HG03139 (cell line): ENCODE data around the gene KIF5C.
"Not testable (repeated sequence)": the region's sequence is repeated elsewhere in the genome, so short reads cannot be mapped to it uniquely, and the experiment has no call there.

Experiments used
- ATAC-seq: cut with Tn5 transposase; IDR thresholded peaks from one replicate; pipeline ENCODE4 v1.9.1; 2021; ENCODE audit not compliant: unreplicated experiment

Gene KIF5C

DNA sequence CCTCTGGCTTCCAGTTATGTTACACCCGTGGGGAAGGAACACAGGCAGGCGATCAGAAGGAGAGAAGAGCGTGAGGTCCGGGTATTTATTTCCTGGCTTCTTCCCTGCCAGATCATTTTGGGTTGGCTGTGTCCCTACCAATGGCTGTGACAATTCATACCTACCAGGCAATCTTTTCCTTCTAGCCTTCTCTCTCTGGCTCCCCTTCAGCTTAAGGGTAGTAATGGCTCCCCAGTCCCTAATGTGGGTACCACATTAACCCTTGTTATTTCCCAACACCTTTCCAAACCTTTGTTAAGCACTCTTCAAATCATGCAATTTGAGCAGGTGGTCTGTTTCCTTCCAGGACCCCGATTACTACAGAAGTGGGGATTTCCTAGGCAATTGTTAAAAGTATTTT lies 84.7 kb downstream of the KIF5C start:
- ATAC-seq = no peak

DNA sequence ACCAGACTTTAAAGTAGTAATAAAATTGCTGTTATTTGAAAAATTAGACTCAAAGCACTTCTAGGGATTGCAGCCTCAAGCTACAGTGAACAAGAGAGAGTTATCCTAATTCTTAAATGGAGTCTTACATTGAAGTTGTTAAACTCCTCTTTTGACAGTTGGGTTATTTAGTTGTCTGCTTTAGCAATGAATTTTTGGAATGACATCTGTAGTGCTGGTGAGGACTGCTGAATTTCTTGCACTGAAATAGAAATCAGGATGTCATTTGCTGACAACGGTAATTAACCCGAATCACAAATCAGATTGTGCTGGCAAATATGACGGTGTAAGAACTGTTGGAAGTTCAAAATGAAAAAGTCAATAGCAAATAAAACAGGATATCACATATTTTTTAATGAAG lies 85.5 kb downstream of the KIF5C start:
- ATAC-seq = no peak

DNA sequence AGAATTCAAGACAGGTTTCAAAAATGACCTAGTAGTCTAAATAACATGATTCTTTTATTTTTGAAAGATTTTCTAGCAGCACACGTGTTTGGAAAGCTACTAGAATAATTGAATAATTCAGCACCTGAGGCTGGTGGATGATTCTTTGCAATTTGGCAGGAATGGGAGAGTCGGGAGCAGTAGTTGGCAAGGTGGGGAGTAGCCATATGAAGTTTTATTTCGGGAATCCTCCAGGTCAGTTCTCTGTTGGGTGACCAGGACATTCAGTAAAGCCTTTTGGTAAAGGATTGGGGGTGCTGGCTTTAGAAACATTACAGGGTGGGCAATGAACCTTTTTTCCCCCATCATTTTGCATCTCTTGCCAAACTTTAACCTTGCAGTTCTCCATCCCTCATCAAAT lies 88.4 kb downstream of the KIF5C start:
- ATAC-seq = no peak

DNA sequence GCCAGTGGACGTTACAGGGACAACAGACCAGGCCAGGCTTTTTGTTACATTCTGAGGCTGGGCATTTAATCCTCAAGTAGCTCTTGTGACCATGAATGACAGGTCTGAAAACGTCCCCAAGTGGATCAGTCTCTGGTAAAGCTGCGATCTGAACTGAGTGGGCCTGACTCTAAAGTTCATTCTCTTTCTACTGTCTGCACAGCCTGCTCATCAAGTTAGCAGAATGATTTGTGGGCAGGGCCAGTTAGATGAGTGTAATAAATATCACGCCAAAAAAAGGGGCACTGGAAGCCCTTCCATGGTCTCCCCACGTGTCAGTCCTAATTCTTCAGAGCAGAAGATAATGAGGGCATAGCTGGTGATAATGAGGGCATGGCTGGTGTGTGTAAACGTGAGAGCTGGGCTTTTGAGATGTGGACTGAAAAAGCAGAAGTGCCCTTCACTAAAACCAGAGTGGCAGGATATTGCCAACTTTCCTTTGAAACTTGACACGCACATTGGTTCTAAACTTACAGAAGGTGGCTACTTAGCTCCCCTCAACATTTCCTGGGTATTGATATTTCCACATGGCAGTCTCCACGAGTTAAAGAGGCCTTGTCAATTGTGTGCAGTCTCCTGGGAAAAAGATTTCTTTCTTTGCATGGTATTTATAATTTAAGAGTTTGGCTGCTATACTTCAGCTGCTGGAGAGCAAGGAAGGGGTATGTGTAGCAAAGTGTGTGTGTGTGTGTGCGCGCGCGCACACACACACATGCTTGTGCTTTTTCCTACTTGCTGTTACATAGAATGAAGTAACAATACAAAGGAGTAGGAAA lies 90.8 kb downstream of the KIF5C start:
- no peak for ATAC-seq

DNA sequence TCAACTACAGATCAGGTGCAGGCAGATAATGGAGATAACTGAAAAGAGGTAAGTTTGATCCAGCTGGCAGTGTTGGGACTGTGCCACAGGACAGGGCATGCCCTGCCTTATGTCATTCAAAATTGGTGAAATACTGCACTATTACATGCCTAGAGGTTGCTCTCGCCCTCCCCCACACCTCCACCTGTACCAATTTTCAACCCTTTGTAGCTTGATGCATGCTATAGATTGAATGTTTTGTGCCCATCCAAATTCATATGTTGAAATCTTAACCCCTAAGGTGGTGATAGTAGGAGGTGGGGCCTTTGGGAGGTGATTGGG lies 91.4 kb downstream of the KIF5C start:
- ATAC-seq = no peak

DNA sequence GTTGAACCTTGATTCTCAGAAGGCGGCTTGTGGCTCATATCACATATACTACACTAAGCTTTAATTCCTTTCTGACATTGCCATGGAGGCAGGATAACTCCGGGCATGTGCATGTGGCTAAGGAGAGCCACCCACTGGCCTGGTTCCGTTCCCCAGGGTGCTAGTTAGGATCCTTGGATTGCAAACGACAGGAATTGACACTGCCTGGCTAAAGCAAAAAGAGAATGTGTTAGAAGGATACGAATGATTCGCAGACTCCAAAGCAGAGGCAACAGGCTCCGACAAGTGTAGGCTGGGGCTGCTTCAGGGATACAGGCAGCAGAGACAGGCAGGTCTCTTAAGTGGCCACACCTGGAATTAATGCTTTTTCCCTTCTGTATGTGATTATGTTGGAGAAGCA lies 92.0 kb downstream of the KIF5C start:
- ATAC-seq = no peak

DNA sequence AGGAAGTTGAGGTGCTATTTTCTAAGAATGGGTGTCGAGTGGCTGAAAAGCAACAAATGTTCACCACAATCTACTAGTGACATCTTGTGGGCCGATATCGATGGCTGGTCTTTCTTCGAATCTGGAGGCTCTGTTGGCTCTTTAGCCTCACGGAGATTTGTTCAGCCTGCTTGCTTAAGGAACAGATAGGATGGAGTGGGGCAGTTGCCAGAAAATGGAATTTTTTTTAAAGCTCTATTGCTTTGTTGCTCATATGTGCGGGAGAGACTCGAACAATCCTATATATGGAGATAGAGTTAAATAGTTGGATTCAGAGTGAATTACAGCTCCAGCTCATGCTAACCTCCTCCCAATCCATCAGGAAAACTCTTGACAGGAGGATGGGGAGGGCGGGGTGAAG lies 92.6 kb downstream of the KIF5C start:
- no peak for ATAC-seq

DNA sequence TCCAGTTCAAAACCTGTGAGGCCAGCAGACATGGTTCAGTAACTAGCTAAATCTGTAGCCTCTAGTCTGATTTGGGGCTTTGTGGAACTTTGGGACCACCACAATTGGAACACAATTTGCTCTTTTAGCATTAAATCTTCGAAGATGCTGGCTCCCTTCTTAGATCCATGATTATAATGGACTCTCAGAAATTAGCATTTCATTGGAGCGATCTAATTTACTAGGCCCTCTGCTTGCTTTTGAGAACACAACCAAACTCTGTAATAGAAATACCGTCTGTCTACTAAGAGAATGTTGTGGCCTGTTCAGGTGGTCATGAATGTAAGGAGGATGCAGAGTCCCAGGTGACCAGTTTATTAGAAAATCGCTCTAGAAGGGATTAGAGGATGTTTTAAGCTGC lies 93.3 kb downstream of the KIF5C start:
- no peak for ATAC-seq

DNA sequence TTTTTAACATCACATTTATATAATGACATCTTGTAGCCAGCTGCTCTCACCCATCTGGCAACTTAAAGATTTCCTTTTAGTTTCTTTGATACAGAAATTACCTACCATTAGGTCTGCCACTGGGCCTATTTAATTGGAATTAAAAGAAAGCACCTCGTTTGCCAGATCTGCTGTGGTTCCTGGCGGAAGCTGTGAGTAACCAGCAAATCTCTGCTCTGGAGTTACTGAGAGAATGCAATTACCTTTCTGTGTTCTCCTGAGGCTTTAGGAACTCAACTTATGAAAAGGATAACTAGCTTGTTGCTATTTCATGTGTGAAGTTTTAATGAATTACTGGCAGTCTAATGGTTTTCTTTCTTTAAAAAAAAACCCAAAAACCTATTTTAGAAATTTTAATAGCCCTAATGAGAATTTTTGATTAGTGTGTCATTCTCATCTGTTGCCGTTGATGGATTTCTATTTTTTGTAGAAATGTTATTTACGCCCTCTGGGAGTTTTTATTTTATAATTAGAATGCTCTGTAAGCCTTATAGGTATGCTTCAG lies 93.8 kb downstream of the KIF5C start:
- ATAC-seq = no peak

DNA sequence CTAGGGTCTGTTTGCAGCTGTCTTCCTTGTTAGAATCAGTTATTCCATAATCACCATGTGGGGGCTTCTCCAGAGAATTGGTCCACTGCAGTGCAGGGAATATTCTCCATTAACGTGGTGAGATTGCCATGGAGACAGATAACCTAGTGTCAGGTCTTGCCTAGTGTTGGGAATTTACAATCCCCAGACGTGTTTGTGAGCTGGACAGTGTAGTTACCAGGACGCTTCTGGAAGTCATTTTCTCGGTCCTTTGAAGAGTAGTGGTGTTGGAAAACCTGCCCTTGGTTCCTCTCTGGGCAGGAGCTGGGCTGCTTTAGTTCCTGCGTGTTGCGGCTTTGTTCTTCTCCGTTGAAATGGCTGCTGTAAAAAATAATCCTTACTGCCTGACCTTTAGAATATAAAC lies 94.6 kb downstream of the KIF5C start:
- no peak for ATAC-seq

DNA sequence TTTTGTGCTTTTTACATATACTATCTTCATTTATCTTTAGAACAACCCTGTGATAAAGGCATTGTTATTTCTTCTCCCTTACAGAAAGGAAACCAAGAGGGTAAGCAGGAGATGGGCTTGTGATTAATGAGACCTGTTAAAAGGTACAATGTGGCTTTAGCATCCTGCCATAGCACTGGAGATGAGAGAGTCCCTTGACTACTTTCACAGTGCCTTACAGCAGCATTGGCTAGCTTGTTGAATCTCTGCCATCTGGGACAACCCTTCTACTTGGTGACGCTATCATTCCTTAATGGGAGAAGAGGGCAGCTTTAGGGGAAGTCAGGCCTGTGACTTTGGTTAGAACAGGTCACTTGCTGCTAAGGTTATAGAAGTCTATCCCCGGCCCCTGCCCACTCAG lies 95.4 kb downstream of the KIF5C start:
- no peak for ATAC-seq

DNA sequence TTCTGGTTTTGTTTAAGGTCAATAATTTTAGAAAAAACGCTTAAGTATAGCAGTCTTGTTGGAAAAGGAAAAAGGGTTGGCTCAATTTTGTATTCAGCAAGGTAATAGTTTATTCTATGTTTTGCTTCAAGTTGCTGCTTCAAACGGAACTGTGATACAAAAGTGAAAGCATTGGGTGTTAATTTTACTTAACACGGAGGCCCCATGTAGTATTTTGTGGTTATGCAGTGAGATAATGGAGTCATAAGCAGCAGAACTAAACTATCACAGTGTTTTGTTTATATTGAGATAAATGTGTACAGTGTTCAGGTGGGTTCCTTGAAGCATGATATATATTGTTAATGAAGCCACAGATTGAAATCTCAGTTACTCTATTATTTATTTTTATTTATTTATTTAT lies 96.5 kb downstream of the KIF5C start:
- no peak for ATAC-seq

DNA sequence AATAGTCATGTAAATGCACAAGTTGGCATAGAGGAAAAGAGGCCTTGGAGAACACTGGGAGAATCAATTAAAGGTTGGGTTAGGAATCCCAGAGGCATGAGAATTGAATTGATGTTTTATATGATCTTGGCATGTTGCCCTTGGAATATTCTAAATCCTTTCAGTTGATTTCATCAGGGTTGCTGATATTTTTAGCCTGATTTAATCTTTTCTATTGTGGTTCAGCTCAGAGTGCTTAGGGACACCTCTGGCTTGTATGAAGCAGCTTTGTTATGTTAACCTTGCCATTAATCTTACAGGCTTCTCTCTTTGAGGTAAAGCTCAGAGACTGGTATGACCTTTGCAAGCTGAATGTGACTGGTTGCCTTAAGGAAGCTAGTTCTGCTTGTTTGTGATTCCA lies 99.1 kb downstream of the KIF5C start:
- no peak for ATAC-seq

DNA sequence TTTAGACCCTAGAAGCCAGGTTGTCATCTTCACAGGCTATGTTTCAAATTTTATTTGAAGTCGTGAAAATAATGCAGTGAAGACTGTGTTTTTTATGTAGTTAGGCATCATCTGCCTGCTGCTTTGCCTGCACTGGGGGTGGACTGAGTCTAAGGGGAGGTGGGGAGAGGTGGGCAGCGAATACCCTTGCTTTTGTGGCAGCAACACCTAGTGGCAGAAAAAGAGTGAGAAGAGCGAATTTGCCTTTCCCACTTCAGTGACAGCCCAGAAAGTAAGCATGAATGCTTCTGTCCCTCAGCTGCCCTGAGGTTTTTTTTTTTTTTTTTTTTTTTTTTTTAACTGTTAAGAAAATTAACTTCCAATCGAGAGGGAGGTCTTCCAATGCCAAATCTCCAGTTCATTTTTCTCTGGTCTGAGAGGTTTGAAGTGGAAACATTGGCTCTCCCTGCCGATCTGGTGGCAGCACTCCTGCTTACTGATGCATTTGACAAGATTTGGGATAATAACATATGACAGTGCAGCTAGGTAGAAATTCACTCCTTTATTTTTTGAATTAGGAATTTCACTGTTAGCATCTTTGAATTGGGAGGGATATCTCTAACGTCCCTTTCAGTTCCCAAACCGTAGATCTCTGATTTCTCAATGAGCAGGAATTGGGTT lies 103.1 kb downstream of the KIF5C start:
- no peak for ATAC-seq

DNA sequence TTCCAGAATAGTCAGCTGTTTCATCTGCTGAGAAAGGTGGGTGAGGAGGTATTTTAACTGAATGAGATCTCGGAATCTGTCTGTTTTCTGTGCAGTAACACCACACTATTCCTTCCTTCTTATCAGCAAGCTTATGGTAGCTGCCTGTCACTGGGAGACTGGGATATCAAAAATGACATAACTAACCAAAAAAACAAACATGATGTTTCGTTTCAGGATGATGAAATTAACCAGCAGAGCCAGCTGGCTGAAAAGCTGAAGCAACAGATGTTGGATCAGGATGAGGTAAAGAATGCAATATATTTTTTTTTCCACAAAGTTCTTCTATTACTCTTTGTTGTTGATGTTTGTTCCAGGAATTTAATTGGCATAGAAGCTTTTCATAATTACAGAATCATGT lies 103.7 kb downstream of the KIF5C start:
- ATAC-seq = no peak

DNA sequence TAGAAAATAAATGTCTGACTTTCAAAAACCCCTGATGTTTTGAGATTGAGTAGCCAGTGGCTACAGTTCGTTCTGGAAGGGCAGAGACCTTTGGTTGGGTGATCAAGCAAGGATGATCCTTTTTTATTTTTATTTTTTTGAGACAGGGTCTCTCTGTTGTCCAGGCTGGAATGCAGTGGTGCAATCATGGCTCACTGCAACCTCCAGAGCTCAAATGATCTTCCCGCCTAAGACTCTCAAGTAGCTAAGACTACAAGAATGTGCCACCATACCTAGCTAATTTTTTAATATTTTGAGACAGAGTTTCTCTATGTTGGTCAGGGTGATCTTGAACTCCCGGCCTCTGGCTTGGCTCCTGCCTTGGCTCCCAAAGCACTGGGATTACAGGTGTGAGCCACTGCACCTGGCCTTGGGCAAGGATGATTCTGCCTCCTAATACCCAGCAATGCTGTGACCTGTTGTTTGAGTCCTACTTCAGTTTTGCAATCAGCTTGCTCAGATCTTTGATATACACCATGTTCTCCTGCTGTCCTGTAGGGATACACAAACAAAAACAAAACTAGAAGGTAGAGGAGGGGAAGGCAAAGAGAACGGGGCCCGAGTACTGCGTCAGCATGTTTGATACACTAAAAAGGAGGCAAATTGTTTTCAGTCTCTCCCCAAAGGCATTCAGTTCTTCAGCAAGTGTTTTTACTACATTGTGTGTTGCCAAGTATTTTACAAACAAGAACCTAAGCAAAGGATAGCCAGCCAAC lies 104.3 kb downstream of the KIF5C start:
- no peak for ATAC-seq

DNA sequence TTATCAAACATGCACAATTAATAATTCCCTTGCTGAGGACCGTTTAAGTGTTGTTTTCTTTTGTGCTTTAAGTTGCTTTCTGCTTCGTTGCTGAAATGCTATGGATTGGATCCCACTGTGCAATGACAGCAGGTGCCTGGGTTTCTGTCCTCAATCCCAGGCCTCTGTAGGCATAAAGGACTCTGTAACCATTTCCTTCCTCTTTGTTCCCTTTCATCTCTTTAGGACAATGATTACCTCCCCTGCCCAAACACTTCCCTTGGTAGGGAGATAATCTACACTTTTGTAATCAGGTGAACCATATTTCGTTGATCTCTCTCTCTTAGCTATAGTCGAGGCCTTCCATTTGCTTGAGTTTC lies 104.9 kb downstream of the KIF5C start:
- ATAC-seq = no peak

DNA sequence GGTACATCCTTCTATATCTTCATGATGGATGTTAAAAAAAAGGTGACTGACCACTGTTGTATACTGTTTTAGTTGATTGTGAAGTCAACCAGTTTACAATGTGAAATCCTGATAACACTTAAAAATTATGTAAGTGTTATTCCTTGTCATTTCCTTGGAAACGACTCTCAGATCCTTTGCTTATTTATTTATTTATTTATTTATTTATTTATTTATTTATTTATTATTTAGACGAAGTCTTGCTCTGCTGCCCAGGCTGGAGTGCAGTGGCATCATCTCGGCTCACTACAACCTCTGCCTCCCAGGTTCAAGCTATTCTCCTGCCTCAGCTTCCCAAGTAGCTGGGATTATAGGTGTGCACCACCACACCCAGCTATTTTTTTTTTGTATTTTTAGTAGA lies 105.5 kb downstream of the KIF5C start:
- not testable (repeated sequence) for ATAC-seq

DNA sequence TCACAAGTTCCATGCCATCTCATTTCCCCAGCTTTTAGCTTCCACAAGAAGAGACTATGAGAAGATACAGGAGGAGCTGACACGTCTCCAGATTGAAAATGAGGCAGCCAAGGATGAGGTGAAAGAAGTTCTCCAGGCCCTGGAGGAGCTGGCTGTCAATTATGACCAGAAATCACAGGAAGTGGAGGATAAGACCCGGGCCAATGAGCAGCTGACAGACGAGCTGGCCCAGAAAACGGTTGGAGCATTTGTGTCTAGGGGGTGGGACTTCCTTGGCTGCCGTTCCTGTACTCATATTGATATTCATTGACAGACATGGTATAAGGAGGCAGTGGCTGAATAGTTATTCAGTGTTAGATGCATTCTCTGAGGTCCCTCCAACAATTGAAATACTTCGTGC lies 106.3 kb downstream of the KIF5C start:
- ATAC-seq = no peak

DNA sequence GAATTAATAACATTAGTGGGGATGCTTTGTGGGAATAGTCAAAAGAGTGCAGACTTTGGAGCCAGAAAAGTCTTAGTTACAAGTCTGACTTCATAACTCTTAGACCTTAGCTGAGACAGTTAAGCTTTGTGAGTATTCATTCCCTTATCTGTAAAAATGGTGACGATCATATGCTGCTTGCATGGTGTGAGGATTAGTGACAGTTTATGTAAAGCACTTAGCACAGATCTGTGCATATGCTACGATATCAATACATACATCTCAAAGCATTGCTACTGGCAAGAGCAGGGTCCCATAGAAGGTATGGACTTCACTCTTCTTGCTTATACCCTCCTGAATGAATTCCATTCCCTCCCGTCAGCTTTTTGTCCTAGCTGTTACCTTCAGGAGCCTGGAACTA lies 106.8 kb downstream of the KIF5C start:
- ATAC-seq = no peak

DNA sequence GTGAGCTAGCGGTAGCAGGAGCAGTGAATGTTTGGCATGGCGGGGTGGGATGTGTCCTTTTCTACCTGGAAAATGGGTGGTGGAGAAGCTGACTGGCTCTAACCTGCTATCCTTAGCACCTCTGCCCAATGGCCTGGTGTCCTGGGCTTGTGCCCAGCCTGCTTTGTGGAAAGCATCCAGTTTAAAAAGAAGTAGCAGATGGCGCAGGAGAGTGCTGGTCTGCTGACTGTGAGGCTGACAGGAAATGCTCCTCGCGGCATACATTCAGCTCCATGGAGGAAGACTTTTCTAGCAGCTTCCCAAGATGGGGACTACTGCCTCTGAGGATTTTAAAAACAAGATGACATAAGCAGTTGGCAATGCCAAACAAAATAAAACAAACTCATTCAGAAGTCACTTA lies 107.3 kb downstream of the KIF5C start:
- ATAC-seq = no peak

DNA sequence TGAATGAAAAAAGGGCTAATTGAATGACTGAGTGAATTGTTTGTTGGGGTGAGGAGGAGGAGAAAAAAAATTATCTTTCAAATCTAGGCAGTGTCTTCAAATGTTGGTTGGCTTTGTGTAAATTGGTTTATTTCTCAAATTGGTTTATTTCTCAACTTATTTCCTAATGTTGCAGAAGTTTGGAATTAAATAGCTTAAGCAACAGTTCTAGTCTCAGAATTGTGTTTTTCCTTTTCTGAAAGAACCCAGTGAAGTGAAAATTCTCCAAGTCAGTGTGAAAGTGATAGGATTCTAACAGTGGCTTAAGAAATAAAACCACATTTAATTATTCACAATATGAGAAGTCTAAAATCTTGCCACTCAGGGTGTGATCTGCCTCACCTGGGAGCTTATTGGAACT lies 108.9 kb downstream of the KIF5C start:
- ATAC-seq = no peak
